GM12878 (cell line): Measurements from ENCODE around the gene RAD23B. TPM values are rescaled to one million over a fixed set of nuclear protein-coding genes. Genes with fewer than 3 reads are reported as not detected.
A peak's percentile ranks its signal among the peaks of the same experiment; 100 is the strongest.
"Not testable (repeated sequence)": the region's sequence is repeated elsewhere in the genome, so short reads cannot be mapped to it uniquely, and the experiment has no call there.

Source experiments
- ATAC-seq: fragments of 200-7000 bp; cut with Tn5 transposase; 3 replicates; pipeline ENCODE4 v1.9.1; 2020; ENCODE audit warnings: mild to moderate bottlenecking, moderate library complexity
- BruUV-seq: library from RNA; stranded (reverse); fragments of 400-500 nt; replicated peaks from 2 replicates; lab custom pipeline; 2021; lab: Mats Ljungman, UMichigan
- CTCF ChIA-PET: fragments of 300-600 bp; sonication (Branson Sonifier 250); formaldehyde crosslinking; extraction: SDS; loops from one replicate; lab custom pipeline; 2021; ENCODE audit warnings: inconsistent platforms; lab: Yijun Ruan, JAX
- POLR2A ChIA-PET: fragments of 350-600 bp; formaldehyde crosslinking; extraction: SDS; loops from one replicate; lab custom pipeline; 2021; ENCODE audit warnings: inconsistent platforms; lab: Charles Lee
- RAD21 ChIA-PET: fragments of 300-600 bp; sonication (Branson Sonifier 250); formaldehyde crosslinking; loops from one replicate; lab custom pipeline; 2023; ENCODE audit warnings: antibody characterized with exemption; ENCODE audit not compliant: unreplicated experiment; lab: Charles Lee
- SMC1A ChIA-PET: fragments of 300-600 bp; sonication (Branson Sonifier 250); formaldehyde crosslinking; loops from one replicate; lab custom pipeline; 2023; ENCODE audit not compliant: unreplicated experiment, uncharacterized antibody; lab: Charles Lee
- DNase-seq: peaks from one replicate; pipeline ENCODE4 v3.0.0-alpha.2; 2011; ENCODE audit warnings: low read depth, low spot score
- FAIRE-seq: peaks from 3 replicates; lab custom pipeline; 2011; peaks lifted over from hg19 to GRCh38; lab: Jason Lieb, UNC
- H2AFZ ChIP-seq: 2 replicates; pipeline ENCODE4 v1.6.0; 2011; ENCODE audit warnings: low read depth, low read length, control low read depth; ENCODE audit not compliant: control insufficient read depth
- H3K27ac ChIP-seq: 2 replicates; pipeline ENCODE4 v1.5.1; 2011; ENCODE audit warnings: control low read depth; ENCODE audit not compliant: control insufficient read depth, insufficient read depth
- H3K27me3 ChIP-seq, 2 experiments: replicated peaks in 1 of 2; 2 replicates each; pipeline versions ENCODE4 v1.6.0 to v1.6.1; 2011; ENCODE audit warnings: low read length in 1 of 2; ENCODE audit not compliant: control insufficient read depth in 2 of 2, insufficient read depth in 2 of 2
- H3K36me3 ChIP-seq, 2 experiments: 2 replicates each; pipeline ENCODE4 v1.5.1; 2011; ENCODE audit warnings: low read length in 1 of 2; ENCODE audit not compliant: control insufficient read depth in 2 of 2, insufficient read depth in 2 of 2
- H3K4me1 ChIP-seq: 2 replicates; pipeline ENCODE4 v1.6.1; 2011; ENCODE audit warnings: mild to moderate bottlenecking, low read length, moderate library complexity, mixed read lengths; ENCODE audit not compliant: control insufficient read depth, insufficient read depth
- H3K4me2 ChIP-seq: 2 replicates; pipeline ENCODE4 v1.6.0; 2011; ENCODE audit warnings: control low read depth; ENCODE audit not compliant: control insufficient read depth, insufficient read depth
- H3K4me3 ChIP-seq: fragments of 200-600 bp; sonication (generic); 2 replicates; pipeline ENCODE4 v1.5.1; 2016
- H3K79me2 ChIP-seq: 2 replicates; pipeline ENCODE4 v1.6.0; 2011; ENCODE audit warnings: low read length; ENCODE audit not compliant: control insufficient read depth, insufficient read depth
- H3K9ac ChIP-seq: 2 replicates; pipeline ENCODE4 v1.8.0; 2011; ENCODE audit warnings: low read length, control low read depth, mixed read lengths; ENCODE audit not compliant: control insufficient read depth, insufficient read depth
- H3K9me3 ChIP-seq: replicated peaks from 3 replicates; pipeline ENCODE4 v1.5.1; 2011; ENCODE audit warnings: mild to moderate bottlenecking, low read length; ENCODE audit not compliant: control insufficient read depth, insufficient read depth
- H4K20me1 ChIP-seq: 2 replicates; pipeline ENCODE4 v1.6.0; 2011; ENCODE audit not compliant: control insufficient read depth, insufficient read depth
- HDGF ChIP-seq: fragments of 450-650 bp; IDR thresholded peaks from 2 replicates; pipeline ENCODE4 v1.6.1; 2016; ENCODE audit warnings: antibody characterized with exemption
- JUND ChIP-seq: IDR thresholded peaks from 2 replicates; pipeline ENCODE4 v1.6.1; 2012; ENCODE audit warnings: low read depth, mild to moderate bottlenecking, low read length, improper control_type of control experiment, moderate library complexity
- MLLT1 ChIP-seq: fragments of 450-650 bp; IDR thresholded peaks from 2 replicates; pipeline ENCODE4 v1.6.1; 2016; ENCODE audit warnings: mild to moderate bottlenecking
- SMARCA5 ChIP-seq: fragments of 450-650 bp; IDR thresholded peaks from 2 replicates; pipeline ENCODE4 v1.6.1; 2017; ENCODE audit warnings: mild to moderate bottlenecking
- WGBS: methylation state at CpG from one replicate; pipeline ENCODE4 v1.1.6; 2016; ENCODE audit warnings: low lambda C conversion rate; ENCODE audit not compliant: insufficient replicate concordance, insufficient coverage; ENCODE audit errors: missing lambda C conversion rate; 5-methylcytosine and 5-hydroxymethylcytosine counted together
- in situ Hi-C: fragments of 300-500 bp; cut with MboI; formaldehyde crosslinking; loops from 9 replicates; pipeline ENCODE4 v1.14.3; 2018; ENCODE audit warnings: mixed read lengths
- intact Hi-C: fragments of 100-400 bp; cut with micrococcal nuclease; formaldehyde crosslinking; loops from one replicate; pipeline ENCODE4 v1.14.2; 2022; ENCODE audit not compliant: unreplicated experiment
- polyA plus RNA-seq, 11 experiments: library from polyadenylated mRNA; depleted of rRNA in 4 of 11; unstranded in 6 of 11; stranded (reverse) in 5 of 11; fragments of >200 nt; fragmentation: Nextera tagmentation in 4 of 11; fragmentation: Illumina TruSeq in 1 of 11; extraction: Ambion mirVana in 4 of 11; extraction: Trizol in 1 of 11; gene quantifications; 1 replicate in 1 of 11; 2 replicates in 10 of 11; pipeline versions ENCODE4 v1.2.1 to v1.2.3, GENCODE V29; 2011 to 2016; ENCODE audit warnings: inconsistent platforms in 2 of 11, missing spikeins in 2 of 11, low read depth in 1 of 11
- total RNA-seq, 4 experiments: library from RNA; depleted of rRNA in 3 of 4; stranded (reverse); fragments of >200 nt in 3 of 4; fragmentation: Illumina TruSeq in 1 of 4; extraction: Trizol in 1 of 4; gene quantifications; 2 replicates each; pipeline versions ENCODE4 v1.2.1 to v1.2.3, GENCODE V29; 2013 to 2021
- TF ChIP-seq, protein P1 (sequence below): fragments of 450-650 bp; IDR thresholded peaks from 2 replicates; pipeline ENCODE4 v1.6.1; 2016; ENCODE audit warnings: mild to moderate bottlenecking, moderate library complexity, borderline replicate concordance

Gene RAD23B
- total and polyA plus RNA-seq, 10 of the 15 experiments (the other 5 are each of a cell fraction or from before 2014, with no cell fraction given): 10.3 to 256 (median 54.6) TPM

GRCh38 chr9:107258919-107259318, 24.2 kb upstream of the RAD23B start:
- BruUV-seq: no TSS peak
- FAIRE-seq (no peak), DNase-seq (no peak), ATAC-seq (no peak)
- in situ Hi-C loops (no loop called here), intact Hi-C loops (no loop called here)
- no peaks in the 10 kb centered on the region for H4K20me1 ChIP-seq
- H3K27ac ChIP-seq: no peak overlapping the region
- no peak overlapping the region for H2AFZ ChIP-seq
- whole genome bisulfite sequencing: 88% methylated on average over 3 of the region's 3 CpGs
- no peak overlapping the region for H3K9ac ChIP-seq
- H3K9me3 ChIP-seq: no peaks in the 10 kb centered on the region
- H3K4me1 ChIP-seq: peaks cover 11% of the 10 kb centered on the region
- ChIA-PET POLR2A (interaction anchor here (0.6 kb wide), 1 partner anchor 11 kb away, joined by 3 read pairs; no protein-coding TSS in a partner anchor), SMC1A (interaction anchor here (0.8 to 5.7 kb wide), 4 partner anchors 18 to 86 kb away, joined by 3 to 104 read pairs (median 49); partner anchors contain the start of gene RAD23B), RAD21 (interaction anchor here (1.9 to 4.5 kb wide), 3 partner anchors 25 to 101 kb away, joined by 5 to 84 read pairs (median 78); partner anchors contain the start of gene RAD23B), CTCF (interaction anchor here (0.6 to 3.6 kb wide), 2 partner anchors 83 to 406 kb away, joined by 3 to 39 read pairs; no protein-coding TSS in a partner anchor)
- H3K4me3 ChIP-seq: no peak overlapping the region
- no peaks in the 10 kb centered on the region for H3K36me3 ChIP-seq
- no peak overlapping the region for H3K4me2 ChIP-seq
- no peaks in the 10 kb centered on the region for H3K79me2 ChIP-seq
- H3K27me3 ChIP-seq: no peaks in the 10 kb centered on the region
- no peak for TF ChIP-seq JUND

GRCh38 chr9:107259751-107260313, 23.2 kb upstream of the RAD23B start:
- Histone ChIP-seq H3K4me1 (peaks cover 11% of the 10 kb centered on the region), H3K4me2 (peak overlapping the region; percentile 88)
- H3K27me3 ChIP-seq, H2AFZ ChIP-seq, in situ Hi-C loops, H3K4me3 ChIP-seq, H3K36me3 ChIP-seq: not testable (repeated sequence)
- ChIA-PET CTCF (interaction anchor here (0.6 to 4.2 kb wide), 20 partner anchors 9 to 834 kb away, joined by 3 to 39 read pairs (median 6); no protein-coding TSS in a partner anchor), POLR2A (interaction anchor here (0.7 to 5.7 kb wide), 19 partner anchors 10 to 391 kb away, joined by 3 to 39 read pairs (median 4); partner anchors contain the start of gene RAD23B), SMC1A (interaction anchor here (0.8 to 5.7 kb wide), 37 partner anchors 9 to 279 kb away, joined by 3 to 104 read pairs (median 6); partner anchors contain the start of gene RAD23B), RAD21 (interaction anchor here (0.9 to 4.5 kb wide), 35 partner anchors 10 to 396 kb away, joined by 3 to 84 read pairs (median 6); partner anchors contain the start of gene RAD23B)
- intact Hi-C loops: loop anchor here (2.0 to 5.0 kb wide), 4 partner anchors 23 to 83 kb away; partner anchors contain the start of gene RAD23B
- 72% methylated on average over 12 of the region's 13 CpGs for WGBS
- TF ChIP-seq MLLT1 (peak; percentile 68), HDGF (peak; percentile 68; the same call in 1 of the 2 replicates), SMARCA5 (peak; percentile 55; the same call in 1 of the 2 replicates)
- TF ChIP-seq, protein P1, sequence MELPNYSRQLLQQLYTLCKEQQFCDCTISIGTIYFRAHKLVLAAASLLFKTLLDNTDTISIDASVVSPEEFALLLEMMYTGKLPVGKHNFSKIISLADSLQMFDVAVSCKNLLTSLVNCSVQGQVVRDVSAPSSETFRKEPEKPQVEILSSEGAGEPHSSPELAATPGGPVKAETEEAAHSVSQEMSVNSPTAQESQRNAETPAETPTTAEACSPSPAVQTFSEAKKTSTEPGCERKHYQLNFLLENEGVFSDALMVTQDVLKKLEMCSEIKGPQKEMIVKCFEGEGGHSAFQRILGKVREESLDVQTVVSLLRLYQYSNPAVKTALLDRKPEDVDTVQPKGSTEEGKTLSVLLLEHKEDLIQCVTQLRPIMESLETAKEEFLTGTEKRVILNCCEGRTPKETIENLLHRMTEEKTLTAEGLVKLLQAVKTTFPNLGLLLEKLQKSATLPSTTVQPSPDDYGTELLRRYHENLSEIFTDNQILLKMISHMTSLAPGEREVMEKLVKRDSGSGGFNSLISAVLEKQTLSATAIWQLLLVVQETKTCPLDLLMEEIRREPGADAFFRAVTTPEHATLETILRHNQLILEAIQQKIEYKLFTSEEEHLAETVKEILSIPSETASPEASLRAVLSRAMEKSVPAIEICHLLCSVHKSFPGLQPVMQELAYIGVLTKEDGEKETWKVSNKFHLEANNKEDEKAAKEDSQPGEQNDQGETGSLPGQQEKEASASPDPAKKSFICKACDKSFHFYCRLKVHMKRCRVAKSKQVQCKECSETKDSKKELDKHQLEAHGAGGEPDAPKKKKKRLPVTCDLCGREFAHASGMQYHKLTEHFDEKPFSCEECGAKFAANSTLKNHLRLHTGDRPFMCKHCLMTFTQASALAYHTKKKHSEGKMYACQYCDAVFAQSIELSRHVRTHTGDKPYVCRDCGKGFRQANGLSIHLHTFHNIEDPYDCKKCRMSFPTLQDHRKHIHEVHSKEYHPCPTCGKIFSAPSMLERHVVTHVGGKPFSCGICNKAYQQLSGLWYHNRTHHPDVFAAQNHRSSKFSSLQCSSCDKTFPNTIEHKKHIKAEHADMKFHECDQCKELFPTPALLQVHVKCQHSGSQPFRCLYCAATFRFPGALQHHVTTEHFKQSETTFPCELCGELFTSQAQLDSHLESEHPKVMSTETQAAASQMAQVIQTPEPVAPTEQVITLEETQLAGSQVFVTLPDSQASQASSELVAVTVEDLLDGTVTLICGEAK: 0 out of 2 replicates have a peak, but pooled peaks have one; percentile 19
- TF ChIP-seq, all 136 proteins: peak for 4; not testable (repeated sequence) for 132
- not testable (repeated sequence) for DNase-seq, H3K9ac ChIP-seq, ATAC-seq, FAIRE-seq, H4K20me1 ChIP-seq, H3K9me3 ChIP-seq, BruUV-seq, H3K79me2 ChIP-seq, H3K27ac ChIP-seq
